ENCODE results near the gene CRISPLD2.

Gene CRISPLD2

DNA sequence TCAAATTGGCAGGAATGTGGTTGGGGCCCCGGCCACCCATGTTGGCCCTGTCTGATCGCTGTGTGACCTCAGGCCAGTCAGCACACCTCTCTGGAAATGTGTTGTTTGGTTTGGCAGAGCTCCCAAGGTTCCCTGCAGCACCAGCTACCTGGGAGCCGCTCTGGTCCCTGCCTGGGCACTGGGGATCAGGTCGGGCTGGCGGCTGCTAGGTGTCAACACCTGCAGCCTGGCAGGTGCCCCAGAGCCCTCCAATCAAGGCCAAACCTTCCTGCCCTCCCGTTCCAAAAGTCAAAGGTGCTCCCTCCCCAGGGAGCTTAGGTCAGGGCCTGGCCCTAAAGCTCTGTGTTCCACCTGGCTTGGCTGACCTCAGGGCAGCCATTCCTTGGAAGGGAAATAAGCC lies 135.6 kb downstream of the CRISPLD2 start:
- no peak overlapping the region for H3K4me3 ChIP-seq (ENCODE audit: low read depth, low read length)
- TF ChIP-seq CTCF (IDR thresholded peaks at IDR 0.05; ENCODE audit: low read depth, low read length): no peak

DNA sequence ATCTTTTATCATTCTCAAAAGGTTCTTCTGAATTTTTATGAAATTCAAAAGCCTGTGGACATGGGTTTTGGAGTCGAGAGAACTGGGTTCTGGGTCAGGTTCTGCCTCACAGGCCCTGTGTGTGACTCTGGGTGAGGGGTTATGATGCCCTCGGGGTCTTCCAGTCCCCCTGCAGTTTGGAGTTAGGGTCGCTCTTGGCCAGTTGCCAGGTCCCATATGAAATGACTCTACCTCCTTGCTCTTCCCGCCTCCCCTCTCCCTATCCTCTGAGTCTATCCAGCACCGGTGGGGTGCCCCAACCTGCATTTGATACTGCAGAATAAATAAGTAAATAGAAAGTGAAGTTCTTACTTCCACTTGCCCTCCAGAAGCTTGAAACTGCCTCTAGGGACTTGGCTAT lies 137.4 kb downstream of the CRISPLD2 start:
- TF ChIP-seq CTCF (IDR thresholded peaks at IDR 0.05; ENCODE audit: low read depth, low read length): no peak
- H3K4me3 ChIP-seq (ENCODE audit: low read depth, low read length): no peak overlapping the region

DNA sequence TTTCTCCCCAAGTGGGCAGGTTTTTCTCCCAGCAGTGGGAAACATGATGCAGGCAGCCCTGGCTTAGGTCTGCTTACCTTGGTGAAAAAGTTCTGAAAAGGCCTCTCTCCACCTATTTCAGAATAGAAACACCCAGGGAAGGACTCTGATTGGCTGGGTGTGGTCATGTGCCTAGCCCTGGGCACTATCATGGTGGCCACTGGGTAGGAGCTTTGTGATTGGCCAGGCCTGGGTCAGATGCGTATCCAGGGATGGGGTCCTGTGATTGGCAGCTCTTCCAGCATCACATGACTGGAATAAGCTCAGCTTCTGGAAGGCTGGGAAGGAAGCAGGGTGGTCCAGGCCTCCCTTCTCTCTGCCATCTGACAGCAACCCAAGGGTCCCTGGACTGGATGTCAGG lies 138.0 kb downstream of the CRISPLD2 start:
- TF ChIP-seq CTCF (IDR thresholded peaks at IDR 0.05; ENCODE audit: low read depth, low read length): no peak
- no peak overlapping the region for H3K4me3 ChIP-seq (ENCODE audit: low read depth, low read length)

Data from WI38 (cell line).